ENCODE results near the gene ACAT2.
"Not testable (repeated sequence)": the region's sequence is repeated elsewhere in the genome, so short reads cannot be mapped to it uniquely, and the experiment has no call there.

Gene ACAT2

DNA sequence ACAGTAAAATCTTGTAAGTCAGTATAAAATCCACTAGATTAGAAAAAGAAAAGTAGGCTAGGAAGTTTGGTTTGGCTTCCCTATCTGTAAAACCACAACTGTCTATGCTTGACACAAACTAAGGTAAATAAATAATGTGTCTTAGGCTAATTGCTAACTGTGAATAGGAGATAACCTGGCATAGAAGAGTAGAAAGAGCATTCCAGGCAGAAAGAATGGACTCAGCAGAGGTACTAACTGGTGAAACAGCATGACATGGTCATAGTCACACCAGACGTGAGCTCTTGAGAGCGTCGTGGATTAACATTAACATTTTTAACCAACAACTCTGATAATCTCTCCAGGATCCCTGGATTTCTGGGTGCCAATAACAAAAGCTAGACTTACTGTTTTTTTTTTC lies 43.2 kb upstream of the ACAT2 start:
- no peak for TF ChIP-seq CTCF (IDR thresholded peaks at IDR 0.05; ENCODE audit: borderline replicate concordance, control extremely low read depth, extremely low read depth, insufficient read depth, missing control alignments)
- in situ Hi-C loops (cut with MboI; ENCODE audit: low sequenced_read_pairs, unreplicated experiment): no loop called here
- DNase-seq (ENCODE audit: low spot score): no peak

DNA sequence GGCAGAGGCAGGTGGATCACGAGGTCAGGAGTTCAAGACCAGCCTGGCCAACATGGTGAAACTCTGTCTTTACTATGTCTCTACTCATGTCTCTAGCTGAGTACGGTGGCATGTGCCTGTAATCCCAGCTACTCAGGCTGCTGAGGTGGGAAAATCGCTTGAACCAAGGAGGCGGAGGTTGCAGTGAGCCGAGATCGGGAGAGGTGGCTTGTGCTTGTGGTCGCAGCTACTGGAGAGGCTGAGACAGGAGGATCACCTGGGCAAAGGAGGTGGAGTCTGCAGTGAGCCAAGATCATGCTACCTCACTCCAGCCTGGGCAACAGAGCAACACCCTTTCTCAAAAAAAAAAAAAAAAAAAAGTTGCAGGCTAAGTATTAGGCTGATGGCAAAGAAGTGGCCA lies 42.6 kb upstream of the ACAT2 start:
- in situ Hi-C loops (cut with MboI; ENCODE audit: low sequenced_read_pairs, unreplicated experiment): no loop called here
- no peak for DNase-seq (ENCODE audit: low spot score)
- no peak for TF ChIP-seq CTCF (IDR thresholded peaks at IDR 0.05; ENCODE audit: borderline replicate concordance, control extremely low read depth, extremely low read depth, insufficient read depth, missing control alignments)

- DNase-seq (ENCODE audit: low spot score): peak; percentile 52
- in situ Hi-C loops (cut with MboI; ENCODE audit: low sequenced_read_pairs, unreplicated experiment): no loop called here
- TF ChIP-seq CTCF (IDR thresholded peaks at IDR 0.05; ENCODE audit: borderline replicate concordance, control extremely low read depth, extremely low read depth, insufficient read depth, missing control alignments): peak; percentile 37
Measured at GRCh38 chr6:159720708-159721107, 41.1 kb upstream of the ACAT2 start.

- DNase-seq (ENCODE audit: low spot score); in situ Hi-C loops (cut with MboI; ENCODE audit: low sequenced_read_pairs, unreplicated experiment): not testable (repeated sequence)
Measured at GRCh38 chr6:159721981-159722380, 39.9 kb upstream of the ACAT2 start.

- DNase-seq (ENCODE audit: low spot score): no peak
- TF ChIP-seq CTCF (IDR thresholded peaks at IDR 0.05; ENCODE audit: borderline replicate concordance, control extremely low read depth, extremely low read depth, insufficient read depth, missing control alignments): no peak
- in situ Hi-C loops (cut with MboI; ENCODE audit: low sequenced_read_pairs, unreplicated experiment): no loop called here
Measured at GRCh38 chr6:159722655-159723054, 39.2 kb upstream of the ACAT2 start.

DNA sequence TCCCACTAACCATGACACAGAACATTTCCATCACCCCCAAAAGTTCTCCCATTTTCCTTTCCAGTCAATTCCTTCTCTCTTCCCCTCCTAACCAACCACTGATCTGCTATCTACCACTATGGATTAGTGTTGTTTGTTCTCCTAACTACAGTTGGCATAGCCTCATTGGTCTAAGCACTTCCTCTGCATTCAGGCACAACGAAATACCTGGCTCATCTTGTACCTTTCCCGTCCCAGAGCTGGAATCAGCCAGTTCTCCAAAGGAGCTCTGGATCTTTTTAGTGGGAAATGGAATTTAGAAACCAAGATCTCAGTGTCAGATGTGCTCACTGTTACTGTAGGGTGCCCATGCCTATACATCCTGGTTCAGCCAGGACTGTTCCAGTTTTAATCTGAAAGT lies 38.6 kb upstream of the ACAT2 start:
- TF ChIP-seq CTCF (IDR thresholded peaks at IDR 0.05; ENCODE audit: borderline replicate concordance, control extremely low read depth, extremely low read depth, insufficient read depth, missing control alignments): no peak

GRCh38 chr6:159724778-159725177 lies 37.1 kb upstream of the ACAT2 start:
- TF ChIP-seq CTCF (IDR thresholded peaks at IDR 0.05; ENCODE audit: borderline replicate concordance, control extremely low read depth, extremely low read depth, insufficient read depth, missing control alignments): no peak
- no peak for DNase-seq (ENCODE audit: low spot score)
- in situ Hi-C loops (cut with MboI; ENCODE audit: low sequenced_read_pairs, unreplicated experiment): no loop called here

More for the DNA sequence above, 38.6 kb upstream of the ACAT2 start:
- DNase-seq (ENCODE audit: low spot score): no peak
- in situ Hi-C loops (cut with MboI; ENCODE audit: low sequenced_read_pairs, unreplicated experiment): no loop called here

DNA sequence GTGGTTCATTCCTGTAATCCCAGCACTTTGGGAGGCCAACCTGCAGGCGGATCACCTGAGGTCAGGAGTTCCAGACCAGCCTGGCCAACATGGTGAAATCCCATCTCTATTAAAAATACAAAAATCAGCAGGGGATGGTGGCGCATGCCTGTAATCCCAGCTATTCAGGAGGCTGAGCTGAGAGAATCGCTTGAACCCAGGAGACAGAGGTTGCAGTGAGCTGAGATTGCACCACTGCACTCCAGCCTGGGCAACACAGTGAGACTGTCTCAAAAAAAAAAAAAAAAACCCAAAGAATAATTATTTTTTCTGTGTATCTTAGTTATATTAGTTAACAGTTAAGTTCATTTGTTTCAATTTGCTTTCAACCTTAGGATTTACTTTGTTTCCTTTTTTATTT lies 36.6 kb upstream of the ACAT2 start:
- in situ Hi-C loops (cut with MboI; ENCODE audit: low sequenced_read_pairs, unreplicated experiment); DNase-seq (ENCODE audit: low spot score): not testable (repeated sequence)

Data from GM13976 (cell line).